HG02678 (cell line): ENCODE results near the gene LMCD1.

Experiments
- ATAC-seq: cut with Tn5 transposase; IDR thresholded peaks from one replicate; pipeline ENCODE4 v1.9.1; 2021; ENCODE audit warnings: mild to moderate bottlenecking, moderate library complexity; ENCODE audit not compliant: unreplicated experiment

Gene LMCD1

GRCh38 chr3:8503871-8504610 is 2.4 kb downstream of the LMCD1 start:
- no peak for ATAC-seq

GRCh38 chr3:8504611-8504973 is 3.0 kb downstream of the LMCD1 start:
- no peak for ATAC-seq

- ATAC-seq = no peak
These were observed 4.0 kb downstream of the LMCD1 start for GRCh38 chr3:8505621-8506020.

- ATAC-seq = no peak
These were observed 5.0 kb downstream of the LMCD1 start for GRCh38 chr3:8506571-8507061.

GRCh38 chr3:8507496-8507895 is 5.9 kb downstream of the LMCD1 start:
- no peak for ATAC-seq

GRCh38 chr3:8509961-8510360 is 8.3 kb downstream of the LMCD1 start:
- no peak for ATAC-seq

- ATAC-seq = no peak
These were observed 10.6 kb downstream of the LMCD1 start for GRCh38 chr3:8512234-8512633.

GRCh38 chr3:8516047-8516661 is 14.5 kb downstream of the LMCD1 start:
- ATAC-seq = no peak

- no peak for ATAC-seq
These were observed 15.2 kb downstream of the LMCD1 start for GRCh38 chr3:8516783-8517182.

- no peak for ATAC-seq
These were observed 15.9 kb downstream of the LMCD1 start for GRCh38 chr3:8517487-8517886.

GRCh38 chr3:8518138-8518537 is 16.5 kb downstream of the LMCD1 start:
- ATAC-seq = no peak

- no peak for ATAC-seq
These were observed 17.5 kb downstream of the LMCD1 start for GRCh38 chr3:8519156-8519555.

- no peak for ATAC-seq
These were observed 18.3 kb downstream of the LMCD1 start for GRCh38 chr3:8519774-8520448.

GRCh38 chr3:8520816-8521403 is 19.3 kb downstream of the LMCD1 start:
- ATAC-seq = no peak

GRCh38 chr3:8523041-8523440 is 21.4 kb downstream of the LMCD1 start:
- no peak for ATAC-seq

GRCh38 chr3:8524249-8524648 is 22.6 kb downstream of the LMCD1 start:
- peak; percentile 45 for ATAC-seq

GRCh38 chr3:8524656-8525399 is 23.2 kb downstream of the LMCD1 start:
- ATAC-seq = no peak

GRCh38 chr3:8525893-8526292 is 24.3 kb downstream of the LMCD1 start:
- no peak for ATAC-seq

- ATAC-seq = no peak
These were observed 27.6 kb downstream of the LMCD1 start for GRCh38 chr3:8529181-8529637.

- ATAC-seq = no peak
These were observed 28.3 kb downstream of the LMCD1 start for GRCh38 chr3:8529738-8530525.
